ENCODE results near the gene FYB1. TPM values are rescaled to one million over a fixed set of nuclear protein-coding genes. Genes with fewer than 3 reads are reported as not detected.
"Not testable (repeated sequence)": the region's sequence is repeated elsewhere in the genome, so short reads cannot be mapped to it uniquely, and the experiment has no call there.

FYB1 gene
- total RNA-seq, 1 experiment from 2014 or later = not detected

- DNase-seq (ENCODE audit: low read depth) = no peak
Observed at GRCh38 chr5:39226558-39226957, 7.2 kb upstream of the FYB1 start.

- DNase-seq (ENCODE audit: low read depth) = no peak
Observed at GRCh38 chr5:39226100-39226451, 6.7 kb upstream of the FYB1 start.

GRCh38 chr5:39225405-39226099, 6.2 kb upstream of the FYB1 start:
- DNase-seq (ENCODE audit: low read depth) = no peak

DNA sequence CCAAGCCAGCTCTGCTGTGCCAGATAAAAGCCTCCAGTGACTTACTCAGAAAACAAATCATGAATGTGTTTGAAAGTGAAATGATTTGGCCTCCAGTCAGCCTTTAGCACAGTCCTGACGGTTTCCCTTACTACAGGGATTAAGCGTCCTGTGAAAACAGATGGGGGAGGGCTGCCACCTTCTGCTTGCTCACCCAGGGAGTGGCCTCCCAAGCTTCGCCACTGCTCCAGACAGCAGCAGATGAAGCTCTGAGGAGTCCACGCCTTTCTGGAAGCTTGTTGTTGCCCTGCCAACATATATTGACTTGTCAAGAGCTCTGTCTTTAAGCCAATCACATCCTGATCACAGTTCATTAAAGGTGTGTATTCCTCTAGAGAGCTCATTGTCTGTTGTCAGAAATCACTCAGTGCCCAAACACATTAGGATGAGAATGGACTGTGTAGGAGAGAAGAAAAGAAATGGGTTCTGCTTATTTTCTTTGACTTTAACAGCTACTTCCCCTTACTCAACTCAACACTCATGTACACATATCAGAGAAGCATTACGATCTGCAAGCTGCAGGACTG, 4.9 kb upstream of the FYB1 start:
- peak; percentile 73 for DNase-seq (ENCODE audit: low read depth)

GRCh38 chr5:39223565-39224156, 4.3 kb upstream of the FYB1 start:
- no peak for DNase-seq (ENCODE audit: low read depth)

DNA sequence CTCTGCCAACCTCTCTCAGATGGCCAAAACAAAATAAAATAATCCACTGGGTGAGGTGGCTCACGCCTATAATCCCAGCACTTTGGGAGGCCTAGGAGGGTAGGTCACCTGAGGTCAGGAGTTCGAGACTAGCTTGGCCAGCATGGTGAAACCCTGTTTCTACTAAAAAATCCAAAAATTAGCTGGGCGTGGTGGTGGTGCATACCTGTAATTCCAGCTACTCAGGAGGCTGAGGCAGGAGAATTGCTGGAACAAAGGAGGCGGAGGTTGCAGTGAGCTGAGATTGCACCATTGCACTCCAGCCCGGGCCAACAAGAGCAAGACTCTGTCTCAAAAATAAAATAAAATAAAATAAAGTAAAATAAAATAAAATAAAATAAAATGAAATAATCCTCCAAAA, 2.3 kb upstream of the FYB1 start:
- DNase-seq (ENCODE audit: low read depth) = not testable (repeated sequence)

DNA sequence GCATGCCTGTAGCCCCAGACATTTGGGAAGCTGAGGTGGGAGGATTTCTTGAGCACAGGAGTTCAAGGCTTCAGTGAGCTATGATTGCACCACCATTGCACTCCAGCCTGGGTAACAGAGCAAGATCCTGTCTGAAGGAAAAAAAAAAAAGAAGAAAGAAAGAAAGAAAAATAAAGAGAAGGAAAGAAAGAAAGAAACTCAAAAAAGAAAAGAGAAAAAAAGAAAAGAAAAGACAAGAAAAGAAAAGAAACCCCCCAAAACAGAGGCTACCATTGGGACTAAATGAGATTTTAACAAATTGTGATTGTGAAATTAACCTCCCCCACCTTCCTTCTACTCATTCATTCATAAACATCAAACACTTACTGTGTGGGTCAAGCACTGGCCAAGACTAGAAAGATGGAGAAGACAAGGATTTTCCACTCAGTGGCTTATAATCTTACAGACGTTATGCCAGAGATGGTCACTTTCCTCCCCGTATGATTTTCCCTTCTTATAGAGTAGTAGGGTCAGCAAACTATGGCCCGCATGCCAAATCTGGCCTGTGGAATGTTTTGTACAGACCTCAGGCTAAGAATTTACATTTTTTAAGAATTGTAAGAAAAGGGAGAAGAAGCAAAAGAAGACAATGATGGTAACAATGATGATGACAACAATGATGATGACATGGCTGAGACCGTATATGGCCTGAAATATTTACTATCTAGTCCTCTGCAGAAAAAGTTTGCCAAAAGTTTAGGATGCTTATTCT, 1.1 kb upstream of the FYB1 start:
- DNase-seq (ENCODE audit: low read depth) = no peak

- DNase-seq (ENCODE audit: low read depth) = no peak
Observed at GRCh38 chr5:39218482-39219402, 621 bp downstream of the FYB1 start.

- peak; percentile 66 for DNase-seq (ENCODE audit: low read depth)
Observed at GRCh38 chr5:39217365-39218281, 1.7 kb downstream of the FYB1 start.

- DNase-seq (ENCODE audit: low read depth) = no peak
Observed at GRCh38 chr5:39216631-39217030, 2.7 kb downstream of the FYB1 start.

DNA sequence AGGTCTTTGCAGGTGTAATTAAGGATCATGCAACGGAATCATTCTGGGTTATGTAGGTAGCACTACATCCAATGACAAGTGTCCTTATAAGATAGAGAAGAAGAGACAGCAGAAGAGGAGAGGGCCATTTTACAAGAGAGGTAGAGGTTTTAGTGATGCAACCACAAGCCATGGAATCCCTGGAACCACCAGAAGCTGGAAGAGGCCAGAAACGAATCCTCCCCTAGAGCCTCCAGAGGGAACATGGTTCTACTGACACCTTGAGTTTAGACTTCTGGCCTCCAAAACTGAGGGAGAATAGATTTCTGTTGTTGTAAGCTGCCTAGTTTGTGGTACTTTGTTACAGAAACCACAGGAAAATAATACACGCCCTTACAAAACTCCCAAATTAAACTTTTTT, 3.5 kb downstream of the FYB1 start:
- no peak for DNase-seq (ENCODE audit: low read depth)

- DNase-seq (ENCODE audit: low read depth) = no peak
Observed at GRCh38 chr5:39214912-39215709, 4.3 kb downstream of the FYB1 start.

DNA sequence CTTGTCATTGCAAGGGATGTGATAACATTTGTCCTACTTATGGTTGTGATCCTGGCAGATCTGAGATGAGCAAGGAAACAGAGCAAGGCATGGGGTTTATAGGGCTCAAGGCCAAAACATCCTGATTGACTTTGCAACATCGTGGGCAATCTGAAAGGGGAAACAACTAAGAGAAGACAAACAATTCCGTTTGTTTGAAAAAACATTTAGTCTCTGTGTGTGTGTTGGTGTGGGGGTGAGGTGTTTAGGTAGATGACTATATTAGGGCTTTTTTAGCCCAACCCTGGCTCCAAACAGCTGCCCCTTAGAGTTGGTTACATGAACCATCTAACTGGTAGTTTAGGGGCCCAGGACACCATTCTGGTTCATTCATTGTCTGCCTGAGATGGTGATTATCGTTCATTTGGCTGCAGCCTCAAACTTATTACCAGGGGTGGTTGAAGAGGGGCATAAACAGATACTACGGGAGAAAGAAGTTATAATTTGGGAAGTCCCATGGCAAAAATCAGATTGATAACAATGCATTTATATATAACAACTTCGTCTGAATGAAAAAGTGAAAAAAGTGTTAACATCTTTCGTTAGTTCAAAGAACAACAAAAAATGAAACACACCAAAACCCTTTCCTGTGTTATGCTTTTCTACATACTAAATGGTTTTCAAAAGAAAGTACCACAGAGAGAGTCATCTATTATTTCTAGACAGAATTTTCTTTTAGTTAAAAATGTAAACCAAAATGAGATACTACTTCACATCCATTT, 5.7 kb downstream of the FYB1 start:
- no peak for DNase-seq (ENCODE audit: low read depth)

DNA sequence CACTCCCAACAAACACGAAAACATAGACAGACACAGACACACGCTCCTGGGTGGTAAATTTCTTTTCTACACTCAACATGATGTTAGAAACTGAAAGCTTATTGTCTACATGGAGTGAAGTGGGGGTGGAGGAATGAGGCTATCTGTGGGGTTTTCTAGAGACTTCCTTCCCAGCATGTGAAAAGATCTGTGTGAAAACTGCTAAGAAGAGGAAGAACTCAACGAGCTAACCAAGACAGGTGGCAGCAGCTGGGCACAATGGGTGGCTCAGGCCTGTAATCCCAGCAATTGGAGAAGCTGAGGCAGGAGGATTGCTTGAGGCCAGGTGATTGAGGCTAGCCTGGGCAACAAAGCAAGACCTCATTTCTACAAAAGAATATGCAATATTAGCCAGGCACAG, 7.6 kb downstream of the FYB1 start:
- no peak for DNase-seq (ENCODE audit: low read depth)

GRCh38 chr5:39209924-39210323, 9.4 kb downstream of the FYB1 start:
- no peak for DNase-seq (ENCODE audit: low read depth)

GRCh38 chr5:39208471-39208870, 10.9 kb downstream of the FYB1 start:
- no peak for DNase-seq (ENCODE audit: low read depth)

DNA sequence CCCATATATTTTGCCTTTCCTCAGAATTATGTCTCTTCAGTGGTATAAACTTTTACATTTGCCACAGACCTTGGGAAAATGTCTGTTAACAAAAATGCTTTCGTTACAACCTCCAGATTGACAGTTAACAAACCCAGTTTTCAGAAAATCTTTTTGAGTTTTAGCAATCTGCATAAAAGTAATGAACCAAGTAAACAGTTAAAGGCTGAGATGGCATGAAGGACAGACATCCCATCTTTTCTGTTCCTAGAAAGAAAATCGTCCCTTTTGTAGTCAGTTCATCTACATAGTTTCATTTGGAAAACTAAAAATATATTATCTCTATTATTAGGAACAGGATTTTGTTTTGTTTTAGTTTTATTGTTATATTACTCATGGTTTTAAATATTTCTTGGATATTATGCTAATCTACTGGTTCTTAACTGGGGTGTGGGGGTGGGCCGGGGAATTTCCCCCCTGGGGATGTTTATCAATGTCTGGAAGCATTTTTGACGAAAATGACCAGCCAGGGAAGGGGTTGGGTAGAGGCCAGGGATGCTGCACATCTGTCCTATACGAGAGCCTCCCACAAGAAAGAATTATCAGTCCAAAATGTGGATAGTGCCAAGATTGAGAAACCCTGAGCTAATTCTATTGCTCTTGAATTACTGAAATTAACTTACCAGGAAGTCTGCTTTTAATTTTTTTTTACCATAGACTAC, 11.9 kb downstream of the FYB1 start:
- no peak for DNase-seq (ENCODE audit: low read depth)

Data from HT1080 (cell line).